Measurements from ENCODE around the gene CCM2L. TPM values are rescaled to one million over a fixed set of nuclear protein-coding genes. Genes with fewer than 3 reads are reported as not detected.
A peak's percentile ranks its signal among the peaks of the same experiment; 100 is the strongest.

Gene CCM2L
- total RNA-seq, 8 experiments from 2014 or later: 0.15 to 1.4 (median 0.84) TPM; not detected in 2

DNA sequence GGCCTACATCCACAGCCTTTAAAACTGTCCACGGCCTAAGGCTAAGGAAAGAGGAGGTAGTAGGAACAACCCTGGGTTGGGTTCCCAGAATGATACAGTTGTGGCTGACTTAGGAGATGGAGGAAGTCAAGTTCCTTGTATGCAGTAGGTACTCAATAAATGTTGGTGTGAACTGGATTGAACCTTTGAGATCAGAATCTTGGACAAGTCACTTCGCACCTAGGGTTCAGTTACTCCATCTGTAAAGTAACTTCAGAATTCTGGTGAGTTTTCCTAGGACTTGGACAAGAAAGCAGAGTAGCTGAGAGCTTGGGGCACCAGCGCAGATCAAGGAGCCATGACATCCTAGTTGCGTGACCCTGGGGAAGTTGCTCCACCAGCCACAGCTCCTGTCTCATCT is 33.2 kb upstream of the CCM2L start:
- in situ Hi-C loops (cut with MboI; ENCODE audit: low pct_unique_long_range_greater_than_20kb in 2 of 9, low sequenced_read_pairs in 9 of 9, unreplicated experiment in 9 of 9): no loop called here
- ATAC-seq (replicated peaks in 6 of 8): no peak

DNA sequence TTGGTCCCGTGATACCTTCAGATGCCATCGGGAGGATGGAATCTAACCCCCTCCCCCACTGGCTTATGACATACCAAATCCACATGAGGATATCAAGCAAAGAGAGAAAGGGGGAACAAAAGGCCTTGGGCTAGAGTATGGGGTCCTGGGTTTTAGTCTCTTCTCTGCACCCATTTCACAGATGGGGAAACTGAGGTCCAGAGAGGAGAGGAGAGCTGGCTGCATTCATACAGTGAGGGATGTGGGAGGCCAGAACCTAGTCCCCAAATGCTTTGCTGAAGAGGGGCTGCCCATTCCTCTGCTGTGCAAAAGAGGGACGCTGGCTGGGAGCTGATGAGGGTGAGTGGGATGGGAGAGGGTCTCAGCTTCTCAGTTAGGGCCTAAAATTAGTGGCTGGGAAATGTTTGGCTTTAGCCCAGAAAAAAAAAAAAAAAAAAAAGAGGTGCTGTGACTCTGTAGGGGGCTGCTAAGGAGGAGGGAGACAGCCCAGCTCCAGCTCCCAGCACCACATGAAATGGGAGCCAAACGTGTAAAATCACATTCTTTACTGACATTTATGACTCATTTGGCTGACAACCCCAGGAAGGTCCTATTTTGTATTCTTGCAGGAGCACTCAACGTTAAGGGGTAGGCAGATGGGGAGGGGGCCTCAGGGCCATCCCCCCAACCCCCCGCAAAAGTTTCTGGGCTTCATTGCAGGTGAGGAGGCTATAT is 30.4 kb upstream of the CCM2L start:
- no peak overlapping the region for H3K27ac ChIP-seq
- in situ Hi-C loops (cut with MboI; ENCODE audit: low pct_unique_long_range_greater_than_20kb in 2 of 9, low sequenced_read_pairs in 9 of 9, unreplicated experiment in 9 of 9): no loop called here
- H3K4me1 ChIP-seq (replicated peaks in 1 of 2): peaks cover 6 to 8% of the 10 kb centered on the region in 2 donors
- no peak for ATAC-seq (replicated peaks in 6 of 8)
- no peak overlapping the region for H3K4me3 ChIP-seq
- 0 to 100% (median 70%) methylated on average over 1 to 5 of the region's 6 CpGs; no CpG with 5 or more reads in 2 of the 10 experiments for WGBS, 10 experiments

More for the DNA sequence above, 33.2 kb upstream of the CCM2L start:
- Histone ChIP-seq H3K27ac (no peak overlapping the region), H3K4me1 (replicated peaks in 1 of 2) (peaks cover 13 to 16% of the 10 kb centered on the region in 2 donors), H3K4me3 (no peak overlapping the region)
- WGBS, 10 experiments: 0 to 100% (median 68%) methylated on average over 1 to 4 of the region's 4 CpGs; no CpG with 5 or more reads in 4 of the 10 experiments

DNA sequence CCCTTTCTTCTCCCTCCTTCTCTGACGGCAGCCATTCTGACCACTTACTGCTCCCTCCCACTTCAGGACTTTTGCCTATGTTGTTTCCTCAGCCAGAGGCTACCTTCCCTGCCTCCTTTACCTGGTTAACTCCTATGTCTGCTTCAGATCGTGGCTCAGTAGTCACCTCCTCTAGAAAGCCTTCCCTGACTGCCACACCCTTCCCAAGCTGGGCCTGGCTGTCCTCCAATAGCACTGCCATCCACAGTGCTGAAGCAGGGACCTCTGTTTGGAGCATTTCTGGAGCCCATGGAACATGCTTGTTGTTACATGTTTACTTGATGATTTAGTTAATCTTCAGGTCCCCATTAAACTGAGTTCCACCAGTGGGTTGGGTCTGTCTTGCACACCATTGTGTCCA is 28.5 kb upstream of the CCM2L start:
- Histone ChIP-seq H3K27ac (no peak overlapping the region), H3K4me3 (no peak overlapping the region), H3K4me1 (replicated peaks in 1 of 2) (no peaks in the 10 kb centered on the region)
- 17 to 83% (median 69%) methylated on average over 1 to 2 of the region's 2 CpGs; no CpG with 5 or more reads in 3 of the 10 experiments for WGBS, 10 experiments
- ATAC-seq (replicated peaks in 6 of 8): no peak
- in situ Hi-C loops (cut with MboI; ENCODE audit: low pct_unique_long_range_greater_than_20kb in 2 of 9, low sequenced_read_pairs in 9 of 9, unreplicated experiment in 9 of 9): no loop called here

DNA sequence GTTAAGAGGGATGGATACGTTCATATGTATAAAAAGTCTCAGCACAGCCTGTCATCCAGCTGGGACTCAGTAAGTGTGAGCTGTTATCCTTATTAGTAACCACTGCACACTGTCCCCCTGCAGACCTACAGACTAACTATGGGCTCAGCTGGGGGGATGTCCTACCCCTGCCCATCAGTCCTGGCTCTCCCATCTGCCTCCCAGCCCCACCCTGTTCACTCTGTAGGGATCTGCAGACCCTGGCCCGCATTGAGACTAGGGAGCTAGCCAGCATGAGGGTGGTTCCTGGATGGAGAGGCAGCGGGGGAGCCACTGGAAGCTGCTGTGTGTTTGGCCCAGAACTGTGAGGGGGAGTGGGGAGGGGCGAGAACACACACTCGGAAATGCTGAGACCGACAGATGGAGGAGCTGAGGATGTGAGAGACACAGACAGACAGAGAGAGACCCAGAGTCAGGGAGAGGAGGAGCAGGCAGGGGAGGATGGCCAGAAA is 25.2 kb upstream of the CCM2L start:
- Histone ChIP-seq H3K27ac (no peak overlapping the region), H3K4me1 (replicated peaks in 1 of 2) (no peaks in the 10 kb centered on the region), H3K4me3 (no peak overlapping the region)
- in situ Hi-C loops (cut with MboI; ENCODE audit: low pct_unique_long_range_greater_than_20kb in 2 of 9, low sequenced_read_pairs in 9 of 9, unreplicated experiment in 9 of 9): no loop called here
- 0 to 20% (median 14%) methylated on average over 1 to 3 of the region's 6 CpGs; no CpG with 5 or more reads in 4 of the 10 experiments for WGBS, 10 experiments
- peak in 5 of 8 experiments; percentile 52 to 69 (median 59) for ATAC-seq (replicated peaks in 6 of 8)

DNA sequence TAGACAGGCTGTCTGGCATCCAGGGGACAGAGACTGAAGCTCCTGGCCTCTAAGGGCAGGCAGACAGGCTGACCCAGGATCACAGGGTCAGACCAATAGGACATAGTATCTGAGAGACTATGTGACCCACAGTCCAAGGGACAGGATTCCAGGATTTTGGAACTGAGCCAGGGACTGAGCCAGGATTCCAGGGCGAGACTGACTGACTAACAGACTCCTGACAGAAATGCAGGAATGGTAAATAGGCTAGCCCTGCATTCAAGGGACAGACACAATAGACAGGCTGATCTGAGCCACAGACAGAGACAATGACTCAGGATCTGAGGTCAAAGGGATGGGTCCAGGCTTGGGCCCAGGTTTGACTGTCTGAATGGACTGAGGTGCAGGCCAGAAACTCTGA is 22.5 kb upstream of the CCM2L start:
- Histone ChIP-seq H3K4me1 (replicated peaks in 1 of 2) (no peaks in the 10 kb centered on the region), H3K27ac (no peak overlapping the region), H3K4me3 (no peak overlapping the region)
- in situ Hi-C loops (cut with MboI; ENCODE audit: low pct_unique_long_range_greater_than_20kb in 2 of 9, low sequenced_read_pairs in 9 of 9, unreplicated experiment in 9 of 9): no loop called here
- 0 to 33% methylated on average over 1 of the region's 1 CpG; no CpG with 5 or more reads in 8 of the 10 experiments for WGBS, 10 experiments
- ATAC-seq (replicated peaks in 6 of 8): peak in 3 of 8 experiments; percentile 34 to 99 (median 99)

DNA sequence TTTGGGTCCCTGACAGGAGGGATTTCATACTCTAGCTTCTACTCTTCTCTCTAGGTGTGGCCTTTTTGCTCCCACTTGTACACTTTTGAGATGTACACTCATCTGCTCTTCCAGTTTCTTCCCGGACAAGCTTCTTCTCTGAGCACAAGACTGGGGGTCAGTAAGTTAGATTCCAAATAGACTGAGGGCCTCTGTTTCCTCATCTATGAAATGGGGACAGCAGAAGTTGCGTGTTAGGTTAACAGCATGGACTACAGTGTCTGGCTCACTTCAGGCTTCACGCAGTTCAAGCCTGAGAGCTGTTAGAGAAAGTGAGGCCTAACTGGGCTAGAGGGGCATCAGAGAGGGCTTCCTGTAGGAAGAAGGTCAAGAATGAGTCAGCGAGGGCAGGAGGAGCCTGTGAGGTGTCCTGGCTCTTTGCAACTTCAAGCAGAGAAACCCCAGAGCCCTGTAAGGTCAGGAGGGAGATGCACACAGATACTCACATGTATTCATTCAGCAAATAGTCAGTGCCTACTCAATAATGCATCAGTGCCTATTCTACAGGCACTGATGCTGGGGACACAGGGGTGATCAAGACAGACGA is 21.7 kb upstream of the CCM2L start:
- 29 to 85% (median 73%) methylated on average over 1 to 4 of the region's 5 CpGs; no CpG with 5 or more reads in 5 of the 10 experiments for WGBS, 10 experiments
- Histone ChIP-seq H3K4me1 (replicated peaks in 1 of 2) (no peaks in the 10 kb centered on the region), H3K4me3 (no peak overlapping the region), H3K27ac (no peak overlapping the region)
- no peak for ATAC-seq (replicated peaks in 6 of 8)
- in situ Hi-C loops (cut with MboI; ENCODE audit: low pct_unique_long_range_greater_than_20kb in 2 of 9, low sequenced_read_pairs in 9 of 9, unreplicated experiment in 9 of 9): no loop called here

DNA sequence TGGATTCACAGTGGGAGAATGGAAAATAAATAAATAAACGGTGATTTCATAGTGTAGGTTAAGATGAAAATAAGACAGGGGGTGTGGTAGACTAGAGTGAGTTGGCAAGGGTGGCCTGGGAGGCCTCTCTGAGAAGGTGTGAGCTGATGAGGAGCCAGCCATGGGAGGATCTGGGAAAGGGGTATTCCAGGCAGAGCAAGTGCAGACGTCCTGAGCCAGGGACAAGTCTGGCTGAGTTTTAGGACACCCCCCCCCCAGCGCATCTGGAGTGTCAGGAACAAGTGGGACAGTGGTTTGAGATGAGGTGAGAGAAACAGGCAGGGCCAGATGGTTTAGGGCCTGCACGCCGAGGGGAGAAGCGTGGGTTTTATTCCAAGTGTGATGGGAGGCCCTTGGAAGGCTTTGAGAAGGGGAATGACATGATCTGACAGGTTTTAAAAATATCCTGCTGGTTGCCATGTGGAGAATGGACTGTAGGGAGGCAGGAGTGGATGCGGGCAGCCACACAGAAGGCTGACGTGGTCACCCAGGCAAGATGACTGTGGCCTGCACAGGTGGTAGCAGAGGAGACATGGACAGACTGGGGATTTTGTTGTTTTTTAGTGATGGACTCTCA is 21.1 kb upstream of the CCM2L start:
- H3K27ac ChIP-seq: no peak overlapping the region
- in situ Hi-C loops (cut with MboI; ENCODE audit: low pct_unique_long_range_greater_than_20kb in 2 of 9, low sequenced_read_pairs in 9 of 9, unreplicated experiment in 9 of 9): no loop called here
- H3K4me1 ChIP-seq (replicated peaks in 1 of 2): no peaks in the 10 kb centered on the region
- 0 to 75% (median 36%) methylated on average over 1 to 4 of the region's 8 CpGs; no CpG with 5 or more reads in 2 of the 10 experiments for WGBS, 10 experiments
- no peak for ATAC-seq (replicated peaks in 6 of 8)
- H3K4me3 ChIP-seq: no peak overlapping the region

DNA sequence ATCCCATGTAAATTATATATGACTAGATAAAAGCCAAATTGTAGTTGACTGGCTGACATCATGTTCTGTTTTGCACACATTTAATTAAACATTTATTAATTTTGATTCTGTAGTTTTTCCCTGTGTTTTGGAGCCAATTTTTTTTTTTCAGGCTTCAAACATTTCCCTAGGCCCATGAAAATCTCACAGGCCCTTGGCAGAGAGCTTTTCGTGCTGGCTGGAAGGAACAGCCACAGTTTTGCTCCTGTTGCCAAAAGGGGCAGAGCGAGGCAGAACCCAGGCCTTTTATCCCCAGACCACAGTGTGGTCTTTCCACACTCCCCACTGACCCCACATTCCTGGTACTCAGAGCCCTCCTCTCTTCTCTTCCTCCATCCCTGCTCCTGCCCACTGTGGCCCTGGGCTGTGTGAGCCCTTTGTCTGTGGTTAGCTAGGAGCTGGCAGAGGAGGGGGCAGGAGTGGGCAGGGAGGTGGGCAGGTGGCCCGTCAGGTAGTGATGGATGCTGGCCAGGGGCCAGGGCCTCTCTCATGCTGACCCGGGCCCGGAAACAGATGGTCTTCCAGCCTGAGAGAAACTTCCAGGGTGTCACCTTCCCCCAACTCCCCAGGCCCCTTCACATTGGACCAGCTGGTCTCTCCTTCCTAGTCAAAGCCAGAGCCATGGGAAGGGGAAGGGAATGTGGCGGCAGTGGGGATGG is 19.4 kb upstream of the CCM2L start:
- Histone ChIP-seq H3K4me1 (replicated peaks in 1 of 2) (no peaks in the 10 kb centered on the region), H3K4me3 (no peak overlapping the region), H3K27ac (no peak overlapping the region)
- in situ Hi-C loops (cut with MboI; ENCODE audit: low pct_unique_long_range_greater_than_20kb in 2 of 9, low sequenced_read_pairs in 9 of 9, unreplicated experiment in 9 of 9): no loop called here
- peak in 1 of 8 experiments; percentile 33 for ATAC-seq (replicated peaks in 6 of 8)
- 17 to 88% (median 52%) methylated on average over 1 to 4 of the region's 6 CpGs; no CpG with 5 or more reads in 5 of the 10 experiments for WGBS, 10 experiments

DNA sequence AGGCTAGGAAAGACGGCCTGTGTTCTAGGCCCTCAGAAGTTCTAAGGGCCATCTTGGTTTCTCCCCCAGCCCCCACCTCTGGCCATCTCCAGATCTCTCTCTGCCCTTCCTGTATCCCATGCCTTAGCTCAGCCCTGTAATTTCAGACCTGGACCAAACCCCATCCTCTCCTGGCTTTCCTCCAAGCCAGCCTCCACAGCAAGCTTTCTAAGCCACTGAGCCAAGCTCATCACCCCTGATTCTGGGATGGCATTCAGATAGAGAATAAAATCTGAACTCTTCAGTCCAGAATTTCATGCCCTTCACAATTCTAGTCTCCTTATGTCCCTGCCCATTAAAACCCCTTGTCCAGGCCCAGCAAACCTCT is 18.9 kb upstream of the CCM2L start:
- 13 to 67% methylated on average over 1 of the region's 1 CpG; no CpG with 5 or more reads in 8 of the 10 experiments for WGBS, 10 experiments
- Histone ChIP-seq H3K4me3 (no peak overlapping the region), H3K27ac (no peak overlapping the region), H3K4me1 (replicated peaks in 1 of 2) (no peaks in the 10 kb centered on the region)
- in situ Hi-C loops (cut with MboI; ENCODE audit: low pct_unique_long_range_greater_than_20kb in 2 of 9, low sequenced_read_pairs in 9 of 9, unreplicated experiment in 9 of 9): no loop called here
- ATAC-seq (replicated peaks in 6 of 8): no peak

DNA sequence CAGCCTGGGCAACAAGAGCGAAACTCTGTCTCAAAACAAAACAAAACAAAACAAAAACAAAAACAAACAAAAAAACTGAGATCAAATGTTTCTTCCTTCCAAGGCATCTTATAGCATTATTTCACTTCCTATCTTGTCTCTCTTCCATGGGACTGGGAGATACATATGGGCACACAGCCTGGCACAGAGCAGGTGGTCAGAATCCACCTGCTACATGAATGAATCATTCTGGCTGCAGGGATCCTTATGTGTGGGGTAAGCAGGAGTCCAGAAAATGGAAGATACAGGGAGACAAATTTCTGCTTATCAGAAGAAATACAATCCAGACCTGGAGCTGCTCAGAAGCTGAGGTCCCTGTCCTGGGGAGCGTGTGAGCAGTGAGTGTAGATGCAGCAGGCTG is 18.2 kb upstream of the CCM2L start:
- 0 to 100% (median 57%) methylated on average over 1 to 2 of the region's 2 CpGs; no CpG with 5 or more reads in 2 of the 10 experiments for WGBS, 10 experiments
- H3K27ac ChIP-seq: no peak overlapping the region

DNA sequence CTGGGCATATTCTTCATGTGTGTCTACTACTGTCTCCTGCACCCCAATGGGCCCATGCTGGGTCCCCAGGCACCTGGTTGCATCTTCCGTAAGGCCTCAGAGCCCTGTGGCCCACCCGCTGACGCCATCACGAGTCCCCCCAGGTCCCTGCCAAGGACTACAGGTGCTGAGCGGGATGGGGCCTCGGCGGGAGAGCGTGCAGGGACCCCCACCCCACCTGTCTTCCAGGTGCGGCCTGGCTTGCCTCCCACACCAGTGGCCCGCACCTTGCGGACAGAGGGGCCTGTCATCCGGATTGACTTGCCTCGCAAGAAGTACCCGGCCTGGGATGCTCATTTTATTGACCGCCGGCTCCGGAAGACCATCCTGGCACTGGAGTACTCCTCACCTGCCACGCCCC is 13.2 kb upstream of the CCM2L start:
- no peak overlapping the region for H3K4me3 ChIP-seq
- 20 to 100% (median 90%) methylated on average over 1 to 4 of the region's 18 CpGs; no CpG with 5 or more reads in 7 of the 10 experiments for WGBS, 10 experiments
- in situ Hi-C loops (cut with MboI; ENCODE audit: low pct_unique_long_range_greater_than_20kb in 2 of 9, low sequenced_read_pairs in 9 of 9, unreplicated experiment in 9 of 9): no loop called here
- ATAC-seq (replicated peaks in 6 of 8): no peak
- H3K27ac ChIP-seq: no peak overlapping the region
- H3K4me1 ChIP-seq (replicated peaks in 1 of 2): no peaks in the 10 kb centered on the region

More for the DNA sequence above, 18.2 kb upstream of the CCM2L start:
- H3K4me3 ChIP-seq: no peak overlapping the region
- no peak for ATAC-seq (replicated peaks in 6 of 8)
- in situ Hi-C loops (cut with MboI; ENCODE audit: low pct_unique_long_range_greater_than_20kb in 2 of 9, low sequenced_read_pairs in 9 of 9, unreplicated experiment in 9 of 9): no loop called here
- H3K4me1 ChIP-seq (replicated peaks in 1 of 2): no peaks in the 10 kb centered on the region

DNA sequence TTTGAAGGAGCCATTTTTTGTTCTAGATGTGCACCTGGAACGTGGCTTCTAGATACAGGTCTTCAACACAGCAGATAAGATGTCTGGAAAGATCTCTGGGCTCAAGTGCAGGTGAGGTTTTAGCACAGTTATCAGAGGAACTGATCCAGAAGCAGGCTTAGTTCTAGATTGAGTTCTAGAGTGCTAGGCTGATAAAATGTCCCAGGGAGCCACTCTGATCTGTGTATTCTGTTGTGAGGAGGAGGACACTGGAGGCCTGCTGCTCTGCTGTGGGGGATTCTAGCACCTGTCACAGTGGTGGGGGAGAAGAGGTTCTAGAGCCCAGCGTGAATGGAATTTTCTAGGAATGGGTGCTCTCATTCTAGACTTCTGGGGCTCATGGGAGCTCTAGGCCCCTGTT is 12.0 kb upstream of the CCM2L start:
- in situ Hi-C loops (cut with MboI; ENCODE audit: low pct_unique_long_range_greater_than_20kb in 2 of 9, low sequenced_read_pairs in 9 of 9, unreplicated experiment in 9 of 9): no loop called here
- no peak overlapping the region for H3K27ac ChIP-seq
- WGBS, 10 experiments: 0 to 80% (median 45%) methylated on average over 1 of the region's 2 CpGs; no CpG with 5 or more reads in 4 of the 10 experiments
- H3K4me1 ChIP-seq (replicated peaks in 1 of 2): no peaks in the 10 kb centered on the region
- no peak overlapping the region for H3K4me3 ChIP-seq
- ATAC-seq (replicated peaks in 6 of 8): no peak

DNA sequence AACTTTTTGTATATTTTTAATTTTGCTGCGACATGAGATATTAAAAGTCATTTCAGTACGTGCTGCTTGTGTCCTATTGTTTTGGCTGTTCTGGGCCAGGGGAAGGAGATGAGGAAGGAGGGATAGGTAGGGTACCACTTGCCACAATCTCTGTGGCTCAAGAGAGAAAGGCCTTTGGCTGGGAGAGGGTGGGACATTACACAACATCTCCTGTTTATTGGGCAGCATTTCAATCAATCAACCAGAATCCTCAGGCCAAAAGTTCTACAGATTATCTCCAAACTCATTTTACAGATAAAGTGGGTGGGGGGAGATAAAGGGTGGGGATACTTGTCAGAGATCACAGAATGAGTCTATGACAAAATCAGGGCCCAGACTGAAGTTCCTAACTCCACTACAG is 6.9 kb upstream of the CCM2L start:
- Histone ChIP-seq H3K4me3 (no peak overlapping the region), H3K4me1 (replicated peaks in 1 of 2) (peaks cover 0 to 5% of the 10 kb centered on the region in 2 donors), H3K27ac (no peak overlapping the region)
- no peak for ATAC-seq (replicated peaks in 6 of 8)
- WGBS, 10 experiments: 80% methylated on average over 1 of the region's 2 CpGs; no CpG with 5 or more reads in 9 of the 10 experiments
- in situ Hi-C loops (cut with MboI; ENCODE audit: low pct_unique_long_range_greater_than_20kb in 2 of 9, low sequenced_read_pairs in 9 of 9, unreplicated experiment in 9 of 9): no loop called here

Data from motor neuron (in vitro differentiated cells).